NCI-H1417 (cell line): ENCODE measurements around the gene FMO2.

Experiments used
- DNase-seq, 3 experiments: peaks; one replicate each; lab custom pipeline; 2025; lab: John Stamatoyannopoulos, UW

FMO2 gene

GRCh38 chr1:171256940-171257606 is 72.0 kb downstream of the FMO2 start:
- DNase-seq, result peak in 2 of 3 experiments; percentile 20 to 64

DNA sequence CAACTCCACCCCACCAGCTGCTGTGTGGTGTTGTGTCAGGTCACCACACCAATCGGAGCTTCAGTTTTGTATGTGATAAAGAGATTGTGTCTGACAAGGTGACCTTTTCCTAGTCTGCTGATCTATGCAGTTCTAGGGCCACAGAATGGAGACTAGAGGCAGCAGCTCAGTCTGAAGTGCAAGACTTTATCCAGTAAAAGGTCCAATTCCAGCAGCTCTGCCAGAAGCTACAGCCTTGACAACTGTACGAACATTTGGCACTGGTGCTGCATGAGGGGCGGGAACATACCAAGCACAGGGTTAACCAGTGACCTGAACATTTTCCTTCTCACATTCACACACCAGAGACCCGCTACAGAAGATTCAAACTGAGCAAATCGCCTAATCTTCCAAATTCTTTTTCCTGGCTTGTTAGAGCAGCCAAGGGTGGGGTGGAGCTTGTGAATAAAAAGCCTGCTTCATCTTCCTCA is 72.5 kb downstream of the FMO2 start:
- DNase-seq, result no peak

DNA sequence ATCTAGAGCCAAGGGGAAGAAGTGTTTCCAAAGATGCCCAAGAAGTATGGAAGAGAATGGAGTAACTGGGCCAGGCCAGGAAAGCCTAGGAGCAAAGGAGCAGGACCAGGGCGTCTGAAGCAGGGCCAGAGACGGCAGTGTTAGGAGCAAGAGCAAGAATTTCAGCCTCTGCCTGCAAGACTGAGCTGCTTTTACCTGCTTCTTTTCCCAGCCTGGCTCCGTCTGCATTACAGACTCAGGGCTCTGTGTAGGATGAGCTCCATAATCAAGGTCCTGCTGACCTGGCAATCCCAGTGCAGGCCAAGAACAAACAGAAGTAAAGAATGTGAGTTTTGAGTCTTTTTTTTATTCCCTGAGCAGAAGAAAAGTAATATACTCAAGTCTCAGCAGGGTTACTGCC is 73.3 kb downstream of the FMO2 start:
- DNase-seq, result no peak

GRCh38 chr1:171258943-171259342 is 73.8 kb downstream of the FMO2 start:
- DNase-seq, result no peak
